Astrocyte of the spinal cord (primary cell): Measurements from ENCODE around the gene HSD3B2.

Source experiments
- DNase-seq: peaks from one replicate; pipeline ENCODE4 v3.0.0; 2011; ENCODE audit warnings: low read depth, low spot score
- H3K4me3 ChIP-seq: 2 replicates; pipeline ENCODE4 v1.5.1; 2011; ENCODE audit warnings: low read depth, mild to moderate bottlenecking, low read length, moderate library complexity
- in situ Hi-C: cut with HindIII; loops from 2 replicates; pipeline ENCODE4 v1.10.0; 2017; ENCODE audit warnings: low sequenced_read_pairs
- TF ChIP-seq, protein P1 (sequence below): IDR thresholded peaks from 2 replicates; pipeline ENCODE4 v1.5.1; 2012; ENCODE audit warnings: low read depth, mild to moderate bottlenecking, low read length, inconsistent platforms

HSD3B2 gene

DNA sequence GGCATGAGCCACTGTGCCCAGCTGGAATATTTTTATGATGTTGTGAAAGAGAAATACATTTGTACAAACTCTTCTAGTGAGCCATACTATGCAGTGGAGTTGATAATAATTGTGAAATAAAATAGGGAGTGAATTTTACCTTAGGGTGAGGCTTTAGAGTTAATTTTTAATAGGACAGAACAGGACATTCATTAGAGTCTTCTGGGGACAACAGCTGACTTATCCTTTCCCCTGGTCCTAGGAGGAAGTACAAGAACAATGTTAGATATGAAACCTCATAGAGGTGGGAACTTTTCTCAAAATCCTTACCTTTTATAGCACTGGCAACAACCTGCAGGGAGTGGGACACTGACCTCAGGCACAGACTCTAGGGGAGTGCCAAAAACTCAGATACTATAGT, 24.4 kb upstream of the HSD3B2 start:
- TF ChIP-seq, protein P1, sequence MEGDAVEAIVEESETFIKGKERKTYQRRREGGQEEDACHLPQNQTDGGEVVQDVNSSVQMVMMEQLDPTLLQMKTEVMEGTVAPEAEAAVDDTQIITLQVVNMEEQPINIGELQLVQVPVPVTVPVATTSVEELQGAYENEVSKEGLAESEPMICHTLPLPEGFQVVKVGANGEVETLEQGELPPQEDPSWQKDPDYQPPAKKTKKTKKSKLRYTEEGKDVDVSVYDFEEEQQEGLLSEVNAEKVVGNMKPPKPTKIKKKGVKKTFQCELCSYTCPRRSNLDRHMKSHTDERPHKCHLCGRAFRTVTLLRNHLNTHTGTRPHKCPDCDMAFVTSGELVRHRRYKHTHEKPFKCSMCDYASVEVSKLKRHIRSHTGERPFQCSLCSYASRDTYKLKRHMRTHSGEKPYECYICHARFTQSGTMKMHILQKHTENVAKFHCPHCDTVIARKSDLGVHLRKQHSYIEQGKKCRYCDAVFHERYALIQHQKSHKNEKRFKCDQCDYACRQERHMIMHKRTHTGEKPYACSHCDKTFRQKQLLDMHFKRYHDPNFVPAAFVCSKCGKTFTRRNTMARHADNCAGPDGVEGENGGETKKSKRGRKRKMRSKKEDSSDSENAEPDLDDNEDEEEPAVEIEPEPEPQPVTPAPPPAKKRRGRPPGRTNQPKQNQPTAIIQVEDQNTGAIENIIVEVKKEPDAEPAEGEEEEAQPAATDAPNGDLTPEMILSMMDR, result no peak
- no peak for DNase-seq
- in situ Hi-C loops, result no loop called here
- H3K4me3 ChIP-seq, result no peak overlapping the region

DNA sequence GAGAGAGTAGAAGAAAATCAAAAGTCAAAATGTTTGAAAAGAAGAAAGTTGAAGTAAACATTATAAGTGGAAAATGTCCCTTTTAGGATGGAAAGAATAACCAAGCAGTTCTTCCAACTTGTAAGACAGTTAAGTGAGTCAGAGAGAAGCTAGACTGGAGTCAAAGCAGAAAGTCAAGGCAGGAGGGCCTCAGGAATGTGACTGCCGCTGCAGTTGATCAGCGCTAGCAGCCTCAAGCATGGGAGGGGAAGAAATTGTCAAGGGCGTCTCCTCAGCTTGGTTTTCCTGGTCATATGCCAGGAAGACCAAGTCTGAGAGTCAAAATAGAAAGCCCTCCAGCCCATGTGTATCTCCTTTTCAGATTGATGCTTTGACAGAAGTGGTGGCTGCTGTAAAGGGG, 23.2 kb upstream of the HSD3B2 start:
- TF ChIP-seq, protein P1, result no peak
- in situ Hi-C loops, result no loop called here
- DNase-seq, result no peak
- H3K4me3 ChIP-seq, result no peak overlapping the region

DNA sequence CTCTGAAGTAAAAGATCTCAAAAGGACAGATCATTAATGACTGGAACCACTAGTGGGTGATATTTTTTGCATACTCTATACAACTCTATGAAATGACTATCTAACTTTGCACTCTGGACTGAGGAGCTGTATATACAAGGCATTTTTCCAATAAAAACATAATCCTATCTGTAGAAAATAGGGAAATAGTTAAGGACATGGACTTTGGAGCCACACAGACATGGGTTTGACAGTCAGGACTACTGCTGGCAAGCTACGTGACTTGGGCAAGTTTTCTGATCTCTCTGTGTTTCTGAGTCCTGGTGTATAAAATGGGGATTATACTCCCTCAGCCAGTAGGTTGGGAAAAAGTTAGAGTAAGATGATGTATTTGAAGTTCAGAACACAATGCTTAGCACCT, 20.9 kb upstream of the HSD3B2 start:
- H3K4me3 ChIP-seq, result no peak overlapping the region
- TF ChIP-seq, protein P1, result no peak

DNA sequence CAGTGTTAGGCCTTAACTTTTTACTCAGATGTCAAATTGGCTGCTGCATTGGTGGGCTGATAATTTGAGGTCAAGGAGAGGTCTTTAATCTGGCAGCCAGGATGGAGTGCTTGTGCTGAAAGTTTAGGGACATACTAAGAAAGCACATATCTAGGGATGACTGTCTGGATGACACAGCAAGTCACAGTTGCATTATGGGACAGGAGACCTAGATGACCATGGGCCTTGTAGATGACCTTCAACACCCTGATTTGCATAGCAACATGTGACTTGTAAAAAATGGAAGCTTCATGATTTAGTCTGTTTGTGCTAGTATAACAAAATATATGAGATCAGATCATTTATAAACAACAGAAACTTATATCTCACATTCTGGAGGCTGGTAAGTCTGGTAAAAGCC, 18.0 kb upstream of the HSD3B2 start:
- H3K4me3 ChIP-seq, result no peak overlapping the region
- TF ChIP-seq, protein P1, result no peak
- DNase-seq, result no peak
- in situ Hi-C loops, result no loop called here

More for the DNA sequence above, 20.9 kb upstream of the HSD3B2 start:
- DNase-seq, result no peak
- in situ Hi-C loops, result no loop called here

DNA sequence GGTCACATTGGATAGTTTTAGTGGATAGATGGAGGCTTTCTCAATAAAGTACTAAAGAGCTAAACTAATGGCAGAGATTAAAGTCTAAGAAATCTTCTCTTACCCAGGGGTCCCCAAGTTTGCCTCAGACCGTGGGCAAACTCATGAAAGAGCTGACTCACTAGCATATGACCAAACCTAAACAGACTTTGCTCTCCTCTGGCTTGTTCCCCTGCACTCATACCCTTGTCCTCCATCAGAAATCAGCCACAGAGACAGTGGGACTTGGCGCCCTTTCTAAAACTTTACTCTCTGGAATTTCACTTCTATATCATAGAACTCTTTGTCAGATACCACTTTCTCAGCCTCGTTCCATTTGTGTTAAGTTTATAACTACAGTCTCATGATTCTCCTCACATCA, 17.0 kb upstream of the HSD3B2 start:
- TF ChIP-seq, protein P1, result no peak
- in situ Hi-C loops, result no loop called here
- DNase-seq, result no peak
- no peak overlapping the region for H3K4me3 ChIP-seq

DNA sequence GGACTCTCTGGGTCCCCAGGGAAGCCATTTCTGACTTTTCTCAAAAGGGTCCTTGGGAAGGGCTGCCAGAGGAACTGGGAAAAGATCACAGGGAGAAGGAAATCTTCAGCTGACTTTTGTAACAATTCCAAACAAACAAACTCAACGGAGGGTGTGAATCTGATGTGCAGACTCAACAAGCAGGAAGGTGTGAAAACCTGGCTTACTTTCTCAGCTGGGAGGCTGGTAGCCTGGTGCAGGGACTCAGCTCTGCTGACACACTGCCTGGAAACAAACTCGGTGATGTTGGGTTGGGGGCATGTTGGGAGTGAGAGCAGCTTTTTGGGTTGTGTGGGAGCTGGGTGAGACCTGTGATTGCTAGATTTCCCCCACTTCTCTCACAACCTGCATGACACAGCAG, 10.2 kb upstream of the HSD3B2 start:
- no peak overlapping the region for H3K4me3 ChIP-seq
- DNase-seq, result no peak
- in situ Hi-C loops, result no loop called here
- TF ChIP-seq, protein P1, result no peak

DNA sequence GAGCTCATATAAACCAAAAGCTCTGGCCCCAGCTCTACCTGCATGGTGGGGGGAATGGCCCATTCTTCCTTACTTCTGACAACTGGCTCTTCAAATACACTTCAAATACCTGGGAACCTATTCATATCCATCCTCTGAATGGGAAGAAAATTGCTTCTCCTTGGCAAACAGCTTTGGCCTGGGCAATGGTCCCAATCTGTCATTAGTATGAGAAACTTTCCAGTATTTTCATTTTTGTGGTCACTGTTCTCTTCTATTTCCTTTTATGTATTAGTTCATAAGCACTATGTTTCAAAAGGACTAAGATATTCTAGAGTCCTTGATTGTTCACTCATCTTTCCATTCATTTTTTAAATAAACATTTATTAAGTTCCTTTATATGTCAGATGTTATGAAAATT, 5.2 kb upstream of the HSD3B2 start:
- H3K4me3 ChIP-seq, result no peak overlapping the region
- in situ Hi-C loops, result no loop called here
- TF ChIP-seq, protein P1, result no peak
- DNase-seq, result peak; percentile 21
